HG03159 (cell line): ENCODE data around the gene RPS6KA3.

Experiments used
- ATAC-seq: cut with Tn5 transposase; IDR thresholded peaks from one replicate; pipeline ENCODE4 v1.9.1; 2021; ENCODE audit warnings: mild to moderate bottlenecking, moderate library complexity; ENCODE audit not compliant: unreplicated experiment

Gene RPS6KA3

DNA sequence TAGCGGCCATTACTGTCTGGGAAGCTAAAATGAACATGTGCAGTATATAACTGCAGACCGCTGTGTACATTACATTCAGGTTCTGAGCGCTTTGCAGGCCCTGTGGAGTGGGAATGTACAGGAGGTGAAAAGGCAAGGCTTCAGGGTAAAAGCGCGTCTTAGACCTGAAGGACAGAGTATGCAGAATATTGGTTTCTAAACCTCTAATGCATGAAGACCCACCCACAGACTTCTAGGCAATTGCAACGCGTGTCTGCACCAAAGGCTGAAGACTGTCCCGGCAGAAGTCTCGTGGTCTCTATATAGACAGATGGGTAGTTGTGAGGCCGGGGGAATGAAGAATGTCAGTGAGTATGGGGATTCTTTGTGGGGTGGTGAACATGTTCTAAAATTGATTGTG lies 155.4 kb downstream of the RPS6KA3 start:
- no peak for ATAC-seq

DNA sequence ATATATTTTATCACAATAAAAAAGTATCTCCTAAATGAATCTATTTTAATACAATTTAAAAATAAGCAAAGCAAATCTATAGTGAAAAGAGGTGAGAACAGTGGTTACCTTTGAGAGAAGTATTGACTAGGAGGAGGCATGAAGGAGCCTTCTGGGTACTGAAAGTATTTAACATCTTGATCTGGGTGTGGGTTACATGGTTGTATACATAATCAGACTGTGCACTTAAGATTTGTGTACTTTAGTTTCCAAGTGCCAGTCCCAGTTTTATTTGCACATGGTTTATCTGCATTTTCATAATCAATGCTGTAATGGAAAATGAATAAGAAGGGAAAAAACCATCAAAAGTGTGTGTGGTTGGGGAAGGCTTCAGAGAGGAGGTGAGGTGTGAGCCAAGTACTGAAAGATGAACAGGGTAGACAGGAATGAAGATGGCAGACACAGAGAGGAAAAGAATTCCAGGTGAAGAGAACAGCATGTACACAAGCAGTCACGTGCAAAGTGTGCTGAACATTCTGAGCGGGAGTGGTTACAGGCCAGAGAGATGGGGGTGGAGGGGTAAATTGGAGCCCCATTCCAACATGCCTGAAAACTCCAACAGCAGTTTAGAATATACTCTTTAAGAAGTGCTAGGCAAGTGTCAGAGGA lies 164.7 kb downstream of the RPS6KA3 start:
- no peak for ATAC-seq
